Epithelial cell of prostate (primary cell): Measurements from ENCODE around the gene WNT8A.

ENCODE experiments used
- DNase-seq: peaks from one replicate; pipeline ENCODE4 v3.0.0-alpha.2; 2011; ENCODE audit warnings: low read depth, low spot score
- H3K27ac ChIP-seq: fragments of 450-650 bp; 2 replicates; pipeline ENCODE4 v1.5.1; 2017; ENCODE audit warnings: mild to moderate bottlenecking

The WNT8A gene

DNA sequence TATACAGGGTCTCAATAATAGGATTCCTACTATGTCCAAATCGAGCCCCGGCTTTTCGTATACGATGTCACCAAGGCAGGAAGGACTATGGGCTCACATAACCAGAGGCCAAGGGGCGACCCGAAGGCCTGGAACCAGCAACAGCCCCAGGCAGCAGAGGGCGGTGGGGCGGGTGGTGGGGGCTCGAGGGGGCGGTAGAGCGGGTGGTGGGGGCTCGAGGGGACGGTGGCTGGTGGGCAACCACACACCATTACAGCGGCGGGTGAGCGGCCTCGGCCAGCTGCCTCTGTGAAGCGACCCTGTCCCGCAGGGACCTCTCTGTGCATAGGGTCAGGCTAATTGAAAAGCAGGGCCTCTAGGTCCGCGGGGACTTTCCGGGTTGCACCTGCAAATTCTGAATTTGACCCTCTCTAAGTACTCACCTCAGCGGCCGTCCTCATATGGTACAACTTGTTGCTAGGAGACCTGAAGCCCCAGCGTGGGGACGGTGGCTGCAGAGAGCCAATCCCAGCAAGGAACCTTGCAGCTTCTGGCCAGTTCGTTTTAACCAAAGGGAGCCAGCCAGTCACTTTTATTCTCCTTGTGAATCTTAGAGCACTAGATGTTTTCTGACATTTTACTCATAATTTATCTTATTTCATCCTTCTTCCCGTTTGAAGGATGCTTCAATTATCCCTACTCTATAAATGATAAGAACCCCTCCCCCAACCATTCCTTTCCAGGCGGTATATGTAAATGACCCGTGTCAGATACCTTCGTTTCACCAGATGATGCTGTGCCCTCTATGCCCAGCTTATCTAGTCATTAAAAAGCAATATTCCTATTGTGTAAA lies 55.3 kb downstream of the WNT8A start, which contains the start of gene NME5:
Gene NME5 (minus strand): TSS at position 480 of the 832 bp plus-strand sequence. CDS start 648 bp downstream, outside the sequence.
- H3K27ac ChIP-seq, result no peak within 1 kb of the TSS
- DNase-seq, result no peak

DNA sequence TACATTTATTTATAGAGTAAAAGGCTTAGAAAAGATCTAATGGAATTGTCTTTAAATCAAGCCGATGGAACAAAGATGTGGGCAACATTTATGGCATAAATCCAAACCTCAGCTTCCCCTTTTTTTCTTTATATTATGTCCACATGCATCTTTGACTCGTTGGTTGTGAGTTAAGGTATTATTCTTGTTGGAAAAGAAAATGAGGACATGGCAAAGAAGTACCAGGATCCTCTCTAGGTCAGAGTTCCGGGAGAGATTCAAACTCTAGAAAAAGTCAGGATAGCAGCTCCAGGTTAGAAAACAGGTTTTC lies 55.9 kb downstream of the WNT8A start:
- no peak overlapping the region for H3K27ac ChIP-seq
- no peak for DNase-seq

DNA sequence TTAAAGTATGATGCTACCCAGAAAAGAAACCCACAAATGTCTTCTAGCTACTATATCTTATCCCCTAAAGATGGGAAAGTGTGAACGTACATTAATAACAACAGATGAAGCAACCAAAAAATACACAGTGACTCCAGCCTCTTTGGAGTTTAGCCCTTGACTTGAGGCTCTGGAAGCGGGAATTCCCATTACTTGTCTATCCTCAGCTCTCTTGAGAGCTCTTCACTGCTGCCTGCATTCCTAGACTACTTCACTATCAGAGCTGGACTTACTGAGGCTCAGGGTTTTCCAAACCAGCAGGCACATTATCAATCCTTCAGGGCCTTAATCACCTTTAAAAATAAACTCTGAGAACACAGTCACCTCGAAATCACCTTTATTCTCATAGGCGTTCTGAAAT lies 56.4 kb downstream of the WNT8A start:
- DNase-seq, result no peak
- no peak overlapping the region for H3K27ac ChIP-seq
